Lower leg skin (tissue), 4 donors: ENCODE results near the gene PRAF2. TPM values are rescaled to one million over a fixed set of nuclear protein-coding genes. Genes with fewer than 3 reads are reported as not detected.

Experiments used
- DNase-seq, 2 donors: peaks; one replicate each; pipeline ENCODE4 v3.0.0-alpha.2; 2019; ENCODE audit warnings: low spot score in 2 of 2
- H3K4me3 ChIP-seq: fragments of 200-600 bp; sonication (generic); 2 replicates; pipeline ENCODE4 v1.5.1; 2017; ENCODE audit warnings: mild to moderate bottlenecking, low read depth; ENCODE audit not compliant: poor library complexity, severe bottlenecking
- POLR2A ChIP-seq, 2 donors: fragments of 450-650 bp; IDR thresholded peaks; one replicate each; pipeline ENCODE4 v1.6.1; 2016 to 2017; ENCODE audit warnings: antibody characterized with exemption in 2 of 2, mild to moderate bottlenecking in 1 of 2, moderate library complexity in 1 of 2
- WGBS, 2 donors: methylation state at CpG; one replicate each; pipeline ENCODE4 v1.1.5; 2018; 5-methylcytosine and 5-hydroxymethylcytosine counted together
- intact Hi-C: fragments of 100-400 bp; cut with DNase I; formaldehyde crosslinking; loops from one replicate; pipeline ENCODE4 v1.15.0; 2023; ENCODE audit warnings: low total_unique reads
- total RNA-seq, 4 donors: library from RNA; depleted of rRNA; stranded (reverse); fragments of >200 nt; gene quantifications; one replicate each; pipeline ENCODE4 v1.1.0, GENCODE V29; 2016
- TF ChIP-seq, protein P1 (sequence below), 3 donors: fragments of 450-650 bp; IDR thresholded peaks; one replicate each; pipeline ENCODE4 v1.5.1; 2016; ENCODE audit warnings: antibody characterized with exemption in 3 of 3, mild to moderate bottlenecking in 3 of 3, moderate library complexity in 2 of 3

The PRAF2 gene
- total RNA-seq, 4 donors from 2014 or later: 6.2 to 11.2 (median 7.7) TPM

DNA sequence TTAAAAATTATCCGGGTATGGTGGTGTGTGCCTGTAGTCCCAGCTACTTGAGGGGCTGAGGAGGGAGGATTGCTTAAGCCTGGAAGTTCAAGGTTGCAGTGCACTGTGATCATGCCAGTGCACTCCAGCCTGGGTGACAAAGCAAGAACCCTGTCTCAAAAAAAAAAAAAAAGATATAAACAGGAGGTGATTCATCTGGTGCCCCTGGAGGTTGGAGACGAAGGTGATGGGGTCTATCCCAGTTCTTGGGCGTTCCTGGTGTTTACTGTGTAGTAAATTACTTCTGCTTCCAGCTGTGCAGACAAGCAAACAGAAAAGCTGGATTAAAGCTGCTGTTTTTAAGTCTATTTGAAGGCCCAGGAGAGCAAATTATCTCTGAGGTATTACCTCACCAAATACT is 29.8 kb upstream of the PRAF2 start:
- intact Hi-C loops: no loop called here
- WGBS, 2 donors: 58 to 62% methylated on average over 3 of the region's 3 CpGs
- no peak for TF ChIP-seq POLR2A (IDR thresholded peaks at IDR 0.05)
- TF ChIP-seq, protein P1, sequence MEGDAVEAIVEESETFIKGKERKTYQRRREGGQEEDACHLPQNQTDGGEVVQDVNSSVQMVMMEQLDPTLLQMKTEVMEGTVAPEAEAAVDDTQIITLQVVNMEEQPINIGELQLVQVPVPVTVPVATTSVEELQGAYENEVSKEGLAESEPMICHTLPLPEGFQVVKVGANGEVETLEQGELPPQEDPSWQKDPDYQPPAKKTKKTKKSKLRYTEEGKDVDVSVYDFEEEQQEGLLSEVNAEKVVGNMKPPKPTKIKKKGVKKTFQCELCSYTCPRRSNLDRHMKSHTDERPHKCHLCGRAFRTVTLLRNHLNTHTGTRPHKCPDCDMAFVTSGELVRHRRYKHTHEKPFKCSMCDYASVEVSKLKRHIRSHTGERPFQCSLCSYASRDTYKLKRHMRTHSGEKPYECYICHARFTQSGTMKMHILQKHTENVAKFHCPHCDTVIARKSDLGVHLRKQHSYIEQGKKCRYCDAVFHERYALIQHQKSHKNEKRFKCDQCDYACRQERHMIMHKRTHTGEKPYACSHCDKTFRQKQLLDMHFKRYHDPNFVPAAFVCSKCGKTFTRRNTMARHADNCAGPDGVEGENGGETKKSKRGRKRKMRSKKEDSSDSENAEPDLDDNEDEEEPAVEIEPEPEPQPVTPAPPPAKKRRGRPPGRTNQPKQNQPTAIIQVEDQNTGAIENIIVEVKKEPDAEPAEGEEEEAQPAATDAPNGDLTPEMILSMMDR (IDR thresholded peaks at IDR 0.05): no peak
- no peak for DNase-seq
- H3K4me3 ChIP-seq: no peak overlapping the region

DNA sequence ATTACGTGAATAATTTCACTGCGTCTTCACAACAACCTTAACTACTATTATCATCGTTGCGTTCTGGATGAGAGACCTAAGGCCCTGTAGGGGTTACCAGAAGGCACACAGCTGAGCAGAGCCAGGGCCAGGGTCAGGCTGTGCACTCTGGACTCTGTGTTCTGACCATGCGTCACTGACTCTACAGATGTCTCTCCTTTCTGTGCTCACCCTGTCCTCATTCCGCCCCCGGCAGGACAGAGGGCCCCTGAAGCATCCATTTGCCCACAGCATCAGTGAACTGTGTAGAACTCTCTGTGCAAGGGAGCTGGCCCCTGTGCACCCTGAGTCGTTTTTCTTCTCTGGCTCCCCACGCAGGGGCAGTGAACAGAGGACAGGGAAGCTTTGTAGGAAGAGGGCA is 28.4 kb upstream of the PRAF2 start:
- intact Hi-C loops: no loop called here
- H3K4me3 ChIP-seq: no peak overlapping the region
- DNase-seq: no peak
- no peak for TF ChIP-seq POLR2A (IDR thresholded peaks at IDR 0.05)
- TF ChIP-seq, protein P1 (IDR thresholded peaks at IDR 0.05): no peak
- WGBS, 2 donors: 75 to 96% methylated on average over 5 to 9 of the region's 9 CpGs

DNA sequence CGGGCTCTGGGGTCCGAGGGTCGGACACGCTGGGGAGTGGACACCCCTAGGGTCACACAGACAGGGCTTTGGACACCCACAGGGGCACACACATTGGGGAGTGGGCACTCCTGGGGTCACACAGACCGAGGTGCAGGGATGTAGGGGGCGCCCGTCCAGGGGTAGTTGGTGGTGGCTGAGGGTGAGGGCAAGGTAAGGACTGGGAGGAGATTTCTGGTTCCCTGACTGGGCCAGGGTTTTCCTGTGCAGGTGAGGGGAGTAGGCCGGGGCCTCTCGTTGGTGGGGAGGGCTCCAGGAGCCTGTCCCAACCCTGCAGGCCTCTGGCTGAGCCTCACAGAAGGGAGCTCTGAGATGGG is 27.8 kb upstream of the PRAF2 start:
- no peak overlapping the region for H3K4me3 ChIP-seq
- TF ChIP-seq, protein P1 (IDR thresholded peaks at IDR 0.05): no peak
- TF ChIP-seq POLR2A (IDR thresholded peaks at IDR 0.05): no peak
- DNase-seq: no peak
- 44% methylated on average over 8 of the region's 9 CpGs; no CpG with 5 or more reads in 1 of the 2 donors for WGBS, 2 donors
- intact Hi-C loops: no loop called here

- TF ChIP-seq, protein P1 (IDR thresholded peaks at IDR 0.05): no peak
- TF ChIP-seq POLR2A (IDR thresholded peaks at IDR 0.05): no peak
- WGBS, 2 donors: 1 to 43% methylated on average over 14 to 71 of the region's 74 CpGs
- DNase-seq: peak; percentile 88 to 98
- peak overlapping the region; percentile 25 for H3K4me3 ChIP-seq
- intact Hi-C loops: no loop called here
These were observed 27.2 kb upstream of the PRAF2 start for GRCh38 chrX:49100704-49101628.

DNA sequence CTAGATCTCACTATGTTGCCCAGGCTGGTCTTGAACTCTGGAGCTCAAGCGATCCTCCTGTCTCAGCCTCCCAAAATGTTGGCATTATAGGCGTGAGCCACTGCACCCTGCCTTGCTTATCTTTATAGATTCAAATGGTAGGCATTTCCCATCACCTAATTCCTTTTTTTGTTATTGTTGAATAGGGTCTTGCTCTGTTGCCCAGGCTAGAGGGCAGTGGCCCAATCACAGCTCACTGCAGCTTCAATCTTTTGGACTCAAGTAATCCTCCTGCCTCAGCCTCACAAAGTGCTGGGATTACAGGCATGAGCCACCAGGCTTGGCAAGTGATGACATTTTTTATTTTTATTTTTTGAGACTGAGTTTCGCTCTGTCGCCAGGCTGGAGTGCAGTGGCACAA is 22.6 kb upstream of the PRAF2 start:
- 93 to 99% methylated on average over 2 to 4 of the region's 4 CpGs for WGBS, 2 donors
- TF ChIP-seq, protein P1 (IDR thresholded peaks at IDR 0.05): no peak
- TF ChIP-seq POLR2A (IDR thresholded peaks at IDR 0.05): no peak
- H3K4me3 ChIP-seq: no peak overlapping the region
- intact Hi-C loops: no loop called here
- no peak for DNase-seq
